Measurements from ENCODE around the gene OR8A1. TPM values are rescaled to one million over a fixed set of nuclear protein-coding genes. Genes with fewer than 3 reads are reported as not detected.

The OR8A1 gene
- total and polyA plus RNA-seq, 2 of the 4 experiments (the other 2 are of a cell fraction) = not detected

DNA sequence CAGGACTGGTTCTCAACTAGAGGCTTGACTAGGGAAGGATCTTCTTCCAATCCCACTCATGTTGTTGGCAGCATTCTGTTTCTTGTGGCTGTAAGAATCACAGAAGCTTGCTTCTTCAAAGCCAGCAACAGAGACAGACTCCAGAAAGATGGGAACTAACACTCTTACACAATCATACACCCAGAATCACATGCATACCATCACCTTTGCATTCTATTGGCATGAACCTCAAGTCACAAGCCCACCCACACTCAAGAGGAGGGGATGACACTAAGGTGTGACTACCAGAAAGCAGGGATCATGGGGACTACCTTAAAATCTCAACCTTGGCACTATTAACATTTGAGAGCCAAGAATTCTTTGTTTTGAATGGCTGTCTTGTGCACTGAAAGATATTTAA, 27.8 kb downstream of the OR8A1 start:
- Histone ChIP-seq H3K9ac (ENCODE audit: low read depth, low read length) (no peak overlapping the region), H3K4ac (ENCODE audit: low read depth, low read length) (no peak overlapping the region), H2BK20ac (ENCODE audit: low read depth, low read length) (no peak overlapping the region), H3K4me1 (ENCODE audit: control insufficient read depth, insufficient read depth, low read length) (no peaks in the 10 kb centered on the region), H3K36me3 (ENCODE audit: control insufficient read depth, insufficient read depth, low read length) (no peaks in the 10 kb centered on the region), H3K27ac (ENCODE audit: insufficient read depth, low read length) (no peak overlapping the region), H3K56ac (ENCODE audit: extremely low read depth, insufficient read depth, low read length) (no peak overlapping the region), H3K9me1 (ENCODE audit: insufficient read depth, low read length) (no peaks in the 10 kb centered on the region), H2BK15ac (ENCODE audit: low read depth, low read length) (no peak overlapping the region), H2AFZ (replicated peaks; ENCODE audit: low read length, poor library complexity) (no peak overlapping the region), H2BK120ac (ENCODE audit: low read depth, low read length) (no peak overlapping the region), H2AK9ac (replicated peaks; ENCODE audit: low read depth, low read length, poor library complexity) (no peak overlapping the region), H3K14ac (replicated peaks; ENCODE audit: low read depth, low read length) (no peak overlapping the region), H4K20me1 (ENCODE audit: insufficient read depth, low read length) (no peaks in the 10 kb centered on the region), H4K91ac (ENCODE audit: insufficient read depth, low read depth, low read length) (no peak overlapping the region), H3K18ac (ENCODE audit: low read depth, low read length) (no peak overlapping the region), H4K5ac (ENCODE audit: low read depth, low read length) (no peak overlapping the region), H3K27me3 (ENCODE audit: control insufficient read depth, insufficient read depth, low read length) (peaks cover 4% of the 10 kb centered on the region; the same call in 1 of the 2 replicates), H2BK5ac (ENCODE audit: low read depth, low read length, poor library complexity, severe bottlenecking) (no peak overlapping the region), H3K9me3 (ENCODE audit: control insufficient read depth, insufficient read depth, low read length) (no peaks in the 10 kb centered on the region), H2AK5ac (ENCODE audit: low read depth, low read length) (no peak overlapping the region), H3K4me3 (ENCODE audit: insufficient read depth, low read depth, low read length) (no peak overlapping the region), H4K8ac (ENCODE audit: low read depth in 2 of 2, low read length in 2 of 2) (no peak overlapping the region), H3K4me2 (ENCODE audit: low read depth, low read length) (no peak overlapping the region), H3K23ac (ENCODE audit: low read depth, low read length) (no peak overlapping the region), H3K79me1 (ENCODE audit: low read depth in 1 of 2, low read length in 2 of 2) (no peaks in the 10 kb centered on the region)
- intact Hi-C loops (cut with micrococcal nuclease) (no loop called here), dilution Hi-C loops (cut with HindIII; ENCODE audit: low sequenced_read_pairs, unreplicated experiment) (no loop called here), in situ Hi-C loops (cut with MboI; ENCODE audit: low sequenced_read_pairs) (loop anchor here (25.0 kb wide), 1 partner anchor 535 kb away; no protein-coding TSS in a partner anchor)
- POLR2A ChIA-PET (ENCODE audit: unreplicated experiment) = no interaction called here
- no peak for ATAC-seq (ENCODE audit: low read depth)
- BruUV-seq (replicated peaks) = no TSS peak
- CTCF ChIA-PET = no interaction called here
- TF ChIP-seq BHLHE40 (IDR thresholded peaks at IDR 0.05; ENCODE audit: low read depth, low read length) (no peak), NFE2L2 (IDR thresholded peaks at IDR 0.05; ENCODE audit: low read depth, low read length) (no peak), RCOR1 (IDR thresholded peaks at IDR 0.05; ENCODE audit: insufficient replicate concordance, low read length) (no peak), MAFK (IDR thresholded peaks at IDR 0.05; ENCODE audit: low read depth, low read length) (no peak), MXI1 (IDR thresholded peaks at IDR 0.05; ENCODE audit: borderline replicate concordance, low read depth, low read length) (no peak), MAZ (IDR thresholded peaks at IDR 0.05; ENCODE audit: borderline replicate concordance, low read depth, low read length) (no peak), POLR2A (IDR thresholded peaks at IDR 0.05; ENCODE audit: low read depth, low read length) (no peak), RFX5 (IDR thresholded peaks at IDR 0.05; ENCODE audit: low read depth, low read length) (no peak)
- TF ChIP-seq, protein P1, sequence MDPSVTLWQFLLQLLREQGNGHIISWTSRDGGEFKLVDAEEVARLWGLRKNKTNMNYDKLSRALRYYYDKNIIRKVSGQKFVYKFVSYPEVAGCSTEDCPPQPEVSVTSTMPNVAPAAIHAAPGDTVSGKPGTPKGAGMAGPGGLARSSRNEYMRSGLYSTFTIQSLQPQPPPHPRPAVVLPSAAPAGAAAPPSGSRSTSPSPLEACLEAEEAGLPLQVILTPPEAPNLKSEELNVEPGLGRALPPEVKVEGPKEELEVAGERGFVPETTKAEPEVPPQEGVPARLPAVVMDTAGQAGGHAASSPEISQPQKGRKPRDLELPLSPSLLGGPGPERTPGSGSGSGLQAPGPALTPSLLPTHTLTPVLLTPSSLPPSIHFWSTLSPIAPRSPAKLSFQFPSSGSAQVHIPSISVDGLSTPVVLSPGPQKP (IDR thresholded peaks at IDR 0.05; ENCODE audit: borderline replicate concordance, low read depth, low read length) = no peak
- no peak for DNase-seq
